DOHH2 (cell line): Measurements from ENCODE around the gene ARHGAP40.

Experiments
- H3F3A ChIP-seq: fragments of 200-600 bp; sonication (generic), shearing (Covaris generic); 2 replicates; pipeline ENCODE4 v1.6.0; 2016; ENCODE audit warnings: antibody characterized with exemption, mild to moderate bottlenecking; ENCODE audit not compliant: control insufficient read depth, insufficient read depth
- H3K27ac ChIP-seq: fragments of 200-600 bp; sonication (generic); 2 replicates; pipeline ENCODE4 v1.5.1; 2014; ENCODE audit warnings: low read depth, mild to moderate bottlenecking, low read length, moderate library complexity
- H3K27me3 ChIP-seq: fragments of 200-600 bp; sonication (generic); 2 replicates; pipeline ENCODE4 v1.6.1; 2014; ENCODE audit warnings: mild to moderate bottlenecking, low read length, mixed read lengths; ENCODE audit not compliant: control insufficient read depth
- H3K36me3 ChIP-seq: fragments of 200-600 bp; sonication (generic); 2 replicates; pipeline ENCODE4 v1.6.1; 2014; ENCODE audit warnings: mild to moderate bottlenecking, low read length, moderate library complexity, mixed read lengths; ENCODE audit not compliant: control insufficient read depth
- H3K4me1 ChIP-seq: fragments of 200-600 bp; sonication (generic); 2 replicates; pipeline ENCODE4 v1.6.1; 2014; ENCODE audit warnings: mild to moderate bottlenecking, low read length, mixed read lengths; ENCODE audit not compliant: control insufficient read depth
- H3K4me2 ChIP-seq: fragments of 200-600 bp; sonication (generic); 2 replicates; pipeline ENCODE4 v1.6.0; 2014; ENCODE audit warnings: mild to moderate bottlenecking, low read length, moderate library complexity
- H3K4me3 ChIP-seq: fragments of 200-600 bp; sonication (generic); 2 replicates; pipeline ENCODE4 v1.5.1; 2014; ENCODE audit warnings: mild to moderate bottlenecking, low read length, mixed read lengths
- H3K79me2 ChIP-seq: fragments of 200-600 bp; sonication (generic); 2 replicates; pipeline ENCODE4 v1.6.1; 2014; ENCODE audit warnings: mild to moderate bottlenecking, low read length, mixed read lengths; ENCODE audit not compliant: control insufficient read depth
- H3K9me2 ChIP-seq: fragments of 200-600 bp; sonication (generic); replicated peaks from 2 replicates; pipeline ENCODE4 v1.6.1; 2014; ENCODE audit warnings: mild to moderate bottlenecking, low read length, mixed read lengths; ENCODE audit not compliant: control insufficient read depth
- H3K9me3 ChIP-seq: fragments of 200-600 bp; sonication (generic); 2 replicates; pipeline ENCODE4 v1.6.1; 2014; ENCODE audit warnings: antibody characterized with exemption, low read length, mixed read lengths; ENCODE audit not compliant: control insufficient read depth, insufficient read depth
- H4K20me1 ChIP-seq: fragments of 200-600 bp; sonication (generic); 2 replicates; pipeline ENCODE4 v1.6.0; 2014; ENCODE audit warnings: low read depth, mild to moderate bottlenecking, antibody characterized with exemption, low read length, moderate library complexity; ENCODE audit not compliant: control insufficient read depth, insufficient read depth
- CTCF ChIP-seq: fragments of 200-600 bp; sonication (generic); IDR thresholded peaks from one replicate; pipeline ENCODE4 v1.5.1; 2014; ENCODE audit warnings: antibody characterized with exemption, mild to moderate bottlenecking, low read depth, low read length; ENCODE audit not compliant: poor library complexity, severe bottlenecking
- EZH2phosphoT487 ChIP-seq: fragments of 200-600 bp; sonication (generic); IDR thresholded peaks from 2 replicates; pipeline ENCODE4 v1.6.1; 2017; ENCODE audit warnings: borderline replicate concordance, mild to moderate bottlenecking, antibody characterized with exemption, low read length, moderate library complexity, mixed read lengths

Gene ARHGAP40

GRCh38 chr20:38588303-38588702 is 13.3 kb upstream of the ARHGAP40 start:
- no peaks in the 10 kb centered on the region for H3K9me2 ChIP-seq
- no peaks in the 10 kb centered on the region for H3K36me3 ChIP-seq
- TF ChIP-seq EZH2phosphoT487 (no peak), CTCF (no peak)
- no peak overlapping the region for H3K4me2 ChIP-seq
- no peaks in the 10 kb centered on the region for H3F3A ChIP-seq
- no peak overlapping the region for H3K27ac ChIP-seq
- no peaks in the 10 kb centered on the region for H3K9me3 ChIP-seq
- H3K27me3 ChIP-seq, result peaks cover 2% of the 10 kb centered on the region; the same call in 1 of the 2 replicates
- H3K79me2 ChIP-seq, result no peaks in the 10 kb centered on the region
- no peaks in the 10 kb centered on the region for H3K4me1 ChIP-seq
- no peaks in the 10 kb centered on the region for H4K20me1 ChIP-seq
- no peak overlapping the region for H3K4me3 ChIP-seq

GRCh38 chr20:38589351-38589750 is 12.3 kb upstream of the ARHGAP40 start:
- Histone ChIP-seq H3F3A (no peaks in the 10 kb centered on the region), H3K27ac (no peak overlapping the region), H3K4me2 (no peak overlapping the region), H3K27me3 (peaks cover 2% of the 10 kb centered on the region; the same call in 1 of the 2 replicates), H3K9me3 (no peaks in the 10 kb centered on the region), H3K79me2 (no peaks in the 10 kb centered on the region), H3K9me2 (no peaks in the 10 kb centered on the region), H3K4me3 (no peak overlapping the region), H4K20me1 (no peaks in the 10 kb centered on the region), H3K4me1 (no peaks in the 10 kb centered on the region), H3K36me3 (no peaks in the 10 kb centered on the region)
- no peak for TF ChIP-seq CTCF
- TF ChIP-seq EZH2phosphoT487, result no peak

- TF ChIP-seq EZH2phosphoT487 (no peak), CTCF (no peak)
- no peak overlapping the region for H3K4me2 ChIP-seq
- H3K27ac ChIP-seq, result no peak overlapping the region
- no peaks in the 10 kb centered on the region for H3K79me2 ChIP-seq
- H4K20me1 ChIP-seq, result no peaks in the 10 kb centered on the region
- peaks cover 2% of the 10 kb centered on the region; the same call in 1 of the 2 replicates for H3K27me3 ChIP-seq
- no peak overlapping the region for H3K4me3 ChIP-seq
- H3K4me1 ChIP-seq, result no peaks in the 10 kb centered on the region
- H3K36me3 ChIP-seq, result no peaks in the 10 kb centered on the region
- no peaks in the 10 kb centered on the region for H3F3A ChIP-seq
- H3K9me3 ChIP-seq, result no peaks in the 10 kb centered on the region
- no peaks in the 10 kb centered on the region for H3K9me2 ChIP-seq
These were observed 11.5 kb upstream of the ARHGAP40 start for GRCh38 chr20:38589967-38590675.
